ENCODE measurements around the gene WTAP.
"Not testable (repeated sequence)": the region's sequence is repeated elsewhere in the genome, so short reads cannot be mapped to it uniquely, and the experiment has no call there.

The WTAP gene

GRCh38 chr6:159746759-159747158, 19.5 kb downstream of the WTAP start:
- H3K27ac ChIP-seq = no peak overlapping the region
- no peak for TF ChIP-seq CTCF (IDR thresholded peaks at IDR 0.05)
- no peak overlapping the region for H3K4me3 ChIP-seq
- DNase-seq (ENCODE audit: low spot score) = no peak

GRCh38 chr6:159748127-159748526, 20.8 kb downstream of the WTAP start:
- not testable (repeated sequence) for DNase-seq (ENCODE audit: low spot score); H3K4me3 ChIP-seq; H3K27ac ChIP-seq

GRCh38 chr6:159751448-159751847, 24.1 kb downstream of the WTAP start:
- no peak overlapping the region for H3K27ac ChIP-seq
- no peak for TF ChIP-seq CTCF (IDR thresholded peaks at IDR 0.05)
- no peak for DNase-seq (ENCODE audit: low spot score)
- no peak overlapping the region for H3K4me3 ChIP-seq

GRCh38 chr6:159753081-159753872, 26.0 kb downstream of the WTAP start:
- H3K4me3 ChIP-seq = no peak overlapping the region
- no peak overlapping the region for H3K27ac ChIP-seq
- no peak for TF ChIP-seq CTCF (IDR thresholded peaks at IDR 0.05)
- no peak for DNase-seq (ENCODE audit: low spot score)

GRCh38 chr6:159754401-159754800, 27.1 kb downstream of the WTAP start:
- no peak for DNase-seq (ENCODE audit: low spot score)
- no peak for TF ChIP-seq CTCF (IDR thresholded peaks at IDR 0.05)
- no peak overlapping the region for H3K27ac ChIP-seq
- no peak overlapping the region for H3K4me3 ChIP-seq

GRCh38 chr6:159754959-159755914, 27.9 kb downstream of the WTAP start:
- Histone ChIP-seq H3K27ac (no peak overlapping the region), H3K4me3 (no peak overlapping the region)
- DNase-seq (ENCODE audit: low spot score) = no peak
- TF ChIP-seq CTCF (IDR thresholded peaks at IDR 0.05) = no peak

GRCh38 chr6:159756508-159756907, 29.2 kb downstream of the WTAP start:
- DNase-seq (ENCODE audit: low spot score) = no peak
- no peak for TF ChIP-seq CTCF (IDR thresholded peaks at IDR 0.05)
- Histone ChIP-seq H3K27ac (no peak overlapping the region), H3K4me3 (no peak overlapping the region)

All from coronary artery (tissue), 2 donors.